ENCODE measurements around the gene CALHM4. TPM values are rescaled to one million over a fixed set of nuclear protein-coding genes. Genes with fewer than 3 reads are reported as not detected.

Gene CALHM4
- total RNA-seq, 1 experiment from 2014 or later: not detected

DNA sequence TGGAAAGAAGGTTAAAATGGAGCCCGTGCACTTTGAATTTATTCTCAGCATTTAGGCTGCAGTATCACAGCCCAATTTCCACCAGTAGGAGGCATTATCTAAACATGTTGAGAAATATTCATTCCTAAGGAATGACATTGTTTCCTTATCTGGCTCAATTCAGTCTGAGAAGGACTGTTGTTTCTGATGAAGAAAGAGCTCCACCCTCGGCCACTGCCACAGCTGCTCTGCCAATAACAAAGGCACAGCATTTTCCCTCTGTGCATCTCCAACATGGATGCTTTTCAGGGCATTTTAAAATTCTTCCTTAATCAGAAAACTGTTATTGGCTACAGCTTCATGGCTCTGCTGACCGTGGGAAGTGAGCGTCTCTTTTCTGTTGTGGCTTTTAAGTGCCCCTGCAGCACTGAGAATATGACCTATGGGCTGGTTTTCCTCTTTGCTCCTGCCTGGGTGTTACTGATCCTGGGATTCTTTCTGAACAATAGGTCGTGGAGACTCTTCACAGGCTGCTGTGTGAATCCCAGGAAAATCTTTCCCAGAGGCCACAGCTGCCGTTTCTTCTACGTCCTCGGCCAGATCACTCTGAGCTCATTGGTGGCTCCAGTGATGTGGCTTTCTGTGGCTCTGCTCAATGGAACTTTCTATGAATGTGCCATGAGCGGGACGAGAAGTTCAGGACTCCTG lies 42.0 kb upstream of the CALHM4 start, which contains the start of gene CALHM5:
CALHM5 (plus strand) TSS at position 216 of the 687 bp plus-strand sequence; CDS start at position 274, 58 bp downstream.
- no peaks in the 10 kb centered on the region for H3K9me2 ChIP-seq (replicated peaks; ENCODE audit: low read length)
- intact Hi-C loops (cut with micrococcal nuclease): no loop called here
- H3K9ac ChIP-seq (ENCODE audit: low read length): no peak within 1 kb of the TSS
- H3K36me3 ChIP-seq (ENCODE audit: low read depth, low read length): no peaks in the 10 kb centered on the region
- no TSS peak for BruUV-seq (replicated peaks)
- no peaks in the 10 kb centered on the region for H3K79me2 ChIP-seq (ENCODE audit: low read length)
- 0 out of 2 replicates have a peak, but pooled peaks cover 5% of the 10 kb centered on the region for H3K4me1 ChIP-seq (ENCODE audit: insufficient read depth, low read length)
- no peak within 1 kb of the TSS for H3K27ac ChIP-seq (ENCODE audit: low read length)
- no peaks in the 10 kb centered on the region for H3F3A ChIP-seq (ENCODE audit: low read length, unreplicated experiment)
- no peaks in the 10 kb centered on the region for H4K20me1 ChIP-seq (ENCODE audit: low read length)
- no peak within 1 kb of the TSS for H3K4me2 ChIP-seq (ENCODE audit: low read length)
- peak; percentile 71 for TF ChIP-seq CTCF (conservative IDR thresholded peaks at IDR 0.05; ENCODE audit: low read depth, low read length)
- no peak for TF ChIP-seq EZH2 (IDR thresholded peaks at IDR 0.05; ENCODE audit: low read length, unreplicated experiment)
- no peaks in the 10 kb centered on the region for H3K27me3 ChIP-seq (ENCODE audit: low read length)
- H3K9me3 ChIP-seq (ENCODE audit: low read length): no peaks in the 10 kb centered on the region
- no peak within 1 kb of the TSS for H3K4me3 ChIP-seq (ENCODE audit: low read length)
- ATAC-seq (peak; percentile 81), DNase-seq (peak; percentile 83)
- peak within 1 kb of the TSS; percentile 59; the same call in 1 of the 2 replicates for H2AFZ ChIP-seq (ENCODE audit: low read length)
- ChIA-PET CTCF (interaction anchor here (0.6 to 1.0 kb wide), 5 partner anchors 19 to 65 kb away, joined by 3 to 9 read pairs (median 4); no protein-coding TSS in a partner anchor), POLR2A (ENCODE audit: unreplicated experiment) (no interaction called here)

- POLR2A ChIA-PET (ENCODE audit: unreplicated experiment): no interaction called here
Observed at GRCh38 chr6:116512111-116512559, 41.4 kb upstream of the CALHM4 start.

More at GRCh38 chr6:116512111-116512559, 41.4 kb upstream of the CALHM4 start:
- TF ChIP-seq EZH2 (IDR thresholded peaks at IDR 0.05; ENCODE audit: low read length, unreplicated experiment) (no peak), EZH2phosphoT487 (IDR thresholded peaks at IDR 0.05; ENCODE audit: borderline replicate concordance, low read length) (no peak), CTCF (conservative IDR thresholded peaks at IDR 0.05; ENCODE audit: low read depth, low read length) (no peak)
- no peak overlapping the region for H3K27ac ChIP-seq (ENCODE audit: low read length)
- H2AFZ ChIP-seq (ENCODE audit: low read length): peak overlapping the region; percentile 59; the same call in 1 of the 2 replicates
- no TSS peak for BruUV-seq (replicated peaks)
- 0 out of 2 replicates have a peak, but pooled peaks cover 5% of the 10 kb centered on the region for H3K4me1 ChIP-seq (ENCODE audit: insufficient read depth, low read length)
- H3K4me2 ChIP-seq (ENCODE audit: low read length): no peak overlapping the region
- no peaks in the 10 kb centered on the region for H3F3A ChIP-seq (ENCODE audit: low read length, unreplicated experiment)
- H4K20me1 ChIP-seq (ENCODE audit: low read length): no peaks in the 10 kb centered on the region
- no peaks in the 10 kb centered on the region for H3K27me3 ChIP-seq (ENCODE audit: low read length)
- H3K9me3 ChIP-seq (ENCODE audit: low read length): no peaks in the 10 kb centered on the region
- H3K9me2 ChIP-seq (replicated peaks; ENCODE audit: low read length): no peaks in the 10 kb centered on the region
- H3K4me3 ChIP-seq (ENCODE audit: low read length): no peak overlapping the region
- H3K79me2 ChIP-seq (ENCODE audit: low read length): no peaks in the 10 kb centered on the region
- no peak overlapping the region for H3K9ac ChIP-seq (ENCODE audit: low read length)
- CTCF ChIA-PET: interaction anchor here (0.6 to 1.0 kb wide), 5 partner anchors 18 to 66 kb away, joined by 3 to 9 read pairs (median 4); no protein-coding TSS in a partner anchor
- no peak for DNase-seq
- ATAC-seq: no peak
- intact Hi-C loops (cut with micrococcal nuclease): no loop called here
- H3K36me3 ChIP-seq (ENCODE audit: low read depth, low read length): no peaks in the 10 kb centered on the region
